HG02798 (cell line): ENCODE measurements around the gene NR1H2.
"Not testable (repeated sequence)": the region's sequence is repeated elsewhere in the genome, so short reads cannot be mapped to it uniquely, and the experiment has no call there.

Source experiments
- ATAC-seq: cut with Tn5 transposase; IDR thresholded peaks from one replicate; pipeline ENCODE4 v1.9.1; 2021; ENCODE audit warnings: mild to moderate bottlenecking; ENCODE audit not compliant: unreplicated experiment, poor library complexity

NR1H2 gene

DNA sequence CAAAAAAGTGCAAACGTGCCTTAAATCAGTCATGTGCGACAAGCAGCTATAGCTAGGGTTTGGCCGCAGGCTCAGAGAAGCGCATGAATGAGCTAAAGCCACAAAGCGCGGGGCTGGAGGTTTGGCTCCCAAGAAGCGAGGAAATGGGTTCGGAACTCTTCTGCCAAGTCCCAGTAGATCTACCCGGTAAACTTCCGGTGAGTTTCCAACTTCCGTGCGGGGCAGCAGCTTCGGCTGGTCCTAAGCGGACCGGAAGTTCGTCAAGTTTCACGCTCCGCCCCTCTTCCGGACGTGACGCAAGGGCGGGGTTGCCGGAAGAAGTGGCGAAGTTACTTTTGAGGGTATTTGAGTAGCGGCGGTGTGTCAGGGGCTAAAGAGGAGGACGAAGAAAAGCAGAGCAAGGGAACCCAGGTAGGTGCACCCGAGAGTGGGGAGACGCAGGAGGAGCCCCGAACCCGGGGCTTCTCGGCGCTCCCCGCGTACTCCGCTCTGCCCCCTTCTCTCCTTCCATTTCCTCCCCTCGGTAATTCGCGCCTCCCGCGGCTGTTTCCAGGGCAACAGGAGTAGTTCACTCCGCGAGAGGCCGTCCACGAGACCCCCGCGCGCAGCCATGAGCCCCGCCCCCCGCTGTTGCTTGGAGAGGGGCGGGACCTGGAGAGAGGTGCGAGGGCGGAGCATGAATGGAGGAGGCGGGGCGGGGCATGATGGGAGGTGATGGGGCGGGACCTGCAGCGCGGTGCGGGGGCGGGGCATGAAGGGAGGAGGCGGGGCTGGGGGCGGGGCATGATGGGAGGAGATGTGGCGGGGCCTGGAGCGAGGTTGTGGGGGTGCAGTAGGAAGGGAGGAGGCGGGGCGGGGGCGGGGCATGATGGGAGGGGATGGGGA is at the start of gene NR1H2:
Gene NR1H2, plus strand, starts transcription at position 292 of the 885 bp plus-strand sequence. CDS start 1,149 bp downstream, outside the sequence.
- peak; percentile 92 for ATAC-seq

DNA sequence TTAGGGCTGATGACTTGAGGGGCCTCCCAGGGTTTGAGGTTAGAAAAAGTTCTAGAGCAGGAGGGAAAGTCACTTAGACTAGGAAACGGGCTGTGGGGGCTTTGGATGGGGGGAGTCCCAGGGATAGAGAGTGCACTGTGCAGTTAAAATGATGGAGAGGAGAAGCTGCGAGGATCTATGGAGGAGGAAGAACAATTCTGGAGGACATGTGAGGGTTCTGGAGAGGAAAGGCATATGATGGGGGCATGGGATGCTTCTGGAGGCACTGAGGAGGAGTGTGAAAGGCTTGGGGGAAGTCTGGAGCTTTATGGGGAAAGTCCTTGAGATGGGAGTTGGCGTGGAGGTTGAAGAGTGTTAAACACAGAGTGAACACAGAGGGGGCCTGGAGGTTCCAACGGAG is 49.2 kb upstream of the NR1H2 start:
- ATAC-seq: no peak

DNA sequence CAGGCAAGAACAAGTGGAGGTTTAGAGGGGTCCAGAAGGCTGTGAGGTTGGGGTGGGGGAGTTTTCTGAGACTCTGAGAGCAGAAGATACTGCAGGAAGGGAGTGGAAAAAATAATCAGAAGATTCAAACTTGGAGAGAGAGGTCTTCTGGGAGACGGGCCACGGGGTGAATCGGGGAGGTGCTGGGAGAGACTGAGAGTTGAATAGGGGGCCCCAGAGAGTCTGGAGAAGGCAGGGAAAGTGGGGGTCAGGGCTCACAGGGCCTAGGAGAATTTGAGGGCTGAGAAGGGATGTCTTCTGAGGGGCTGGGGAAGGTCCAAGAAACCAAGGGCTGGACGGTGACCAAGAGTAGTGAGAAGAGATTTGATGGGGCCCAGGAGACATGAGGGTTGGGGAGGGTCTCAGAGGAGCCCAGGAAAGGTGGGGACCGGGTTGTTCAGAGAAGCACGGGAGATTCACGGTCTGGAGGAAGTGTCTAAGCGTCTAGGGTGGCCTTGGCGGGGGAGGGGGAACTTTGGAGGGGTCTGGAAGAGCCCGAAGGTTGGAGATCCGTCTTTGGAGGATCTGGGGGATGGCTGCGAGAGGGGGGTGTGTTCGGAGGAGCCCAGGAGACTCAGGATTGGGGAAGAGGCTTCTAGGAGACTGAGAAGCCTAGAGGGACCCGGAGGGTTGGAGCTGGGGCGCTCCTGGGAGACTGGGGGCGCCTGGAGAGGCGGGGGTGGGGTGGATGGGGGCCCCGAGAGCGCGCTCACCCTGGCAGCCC is 48.6 kb upstream of the NR1H2 start:
- no peak for ATAC-seq

DNA sequence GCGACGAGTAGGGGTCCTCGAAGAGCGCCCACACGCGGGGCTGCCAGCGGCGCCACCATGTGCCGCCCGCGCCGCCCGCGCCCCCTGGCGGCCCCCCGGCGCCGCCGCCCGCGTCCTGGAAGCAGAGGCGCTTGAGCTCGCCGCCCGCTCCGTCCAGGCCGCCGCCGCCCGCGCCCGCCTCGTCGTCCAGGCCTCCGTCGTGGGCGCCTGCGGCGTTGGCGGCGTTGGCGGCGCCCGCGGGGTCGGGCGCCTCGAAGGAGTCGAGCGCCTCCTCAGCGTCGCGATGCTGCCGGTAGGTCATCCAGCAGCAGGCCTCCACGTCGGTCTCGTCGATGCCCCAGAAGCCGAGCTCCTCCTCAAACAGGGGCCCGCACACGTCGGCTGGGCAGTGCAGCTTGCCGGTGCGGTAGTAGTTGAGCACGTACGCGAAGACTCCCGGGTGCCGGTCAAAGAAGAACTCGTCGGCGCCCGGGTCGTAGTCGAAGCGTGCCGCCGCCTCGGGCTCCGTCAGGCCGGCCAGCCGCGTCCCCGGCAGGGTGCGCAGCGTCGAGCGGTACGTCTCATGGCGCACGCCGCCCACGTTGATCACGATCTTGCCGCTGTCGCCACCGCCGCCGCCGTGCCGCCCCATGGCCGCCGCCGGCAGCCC is 47.9 kb upstream of the NR1H2 start:
- ATAC-seq: no peak

DNA sequence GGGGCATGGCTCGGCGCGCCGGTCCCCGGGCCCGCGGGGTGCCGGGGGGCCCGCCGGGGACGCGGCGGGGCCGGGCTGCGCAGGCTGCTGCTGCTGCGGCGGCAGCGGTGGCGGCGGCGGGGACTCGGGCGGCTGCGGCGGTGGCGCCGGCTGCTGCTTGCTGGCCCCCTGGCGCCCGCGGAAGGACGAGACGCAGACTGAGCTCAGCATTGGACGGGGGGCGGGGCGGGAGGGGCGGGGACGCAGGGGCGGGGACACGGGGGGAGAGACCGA is 47.4 kb upstream of the NR1H2 start:
- peak; percentile 21 for ATAC-seq

DNA sequence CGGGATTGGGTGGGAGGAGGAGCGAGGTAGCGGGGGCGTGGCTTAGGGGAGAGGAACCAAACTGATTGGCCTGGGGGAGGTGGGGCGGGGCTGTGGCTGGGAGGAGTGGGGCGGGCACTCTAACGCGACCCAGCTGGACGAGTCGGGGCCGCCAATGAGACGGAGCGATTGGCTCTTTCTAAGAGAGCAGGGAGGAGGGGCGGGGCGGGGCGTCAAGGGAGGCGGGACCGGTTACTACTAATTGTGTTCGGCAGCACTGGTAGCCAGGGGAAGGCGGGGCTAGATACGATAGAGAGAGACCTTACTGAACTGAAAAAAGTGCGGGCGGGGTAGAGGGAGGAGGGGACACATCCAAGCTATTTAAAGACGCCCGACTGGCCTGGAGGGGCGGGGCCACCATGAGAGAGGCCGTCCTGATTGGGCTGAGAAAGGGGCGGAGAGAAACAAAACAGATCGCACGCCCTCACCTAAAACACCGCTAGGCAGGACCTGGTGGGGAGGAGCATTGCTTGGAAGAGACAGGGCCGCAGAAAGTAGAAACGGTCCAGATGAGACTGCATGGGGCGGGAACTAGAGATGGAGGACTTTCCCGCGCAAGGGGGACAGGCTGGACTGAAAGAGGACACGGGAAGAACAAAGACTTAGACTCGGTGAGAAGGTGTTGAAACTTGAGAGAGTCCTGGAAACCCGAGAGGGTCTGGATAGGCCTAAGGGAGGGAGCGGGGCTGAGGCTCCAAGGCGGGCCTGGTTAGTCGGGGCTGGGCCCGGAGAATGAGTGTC is 46.9 kb upstream of the NR1H2 start, which contains the start of gene KCNC3:
Gene KCNC3, minus strand, starts transcription at position 232 of the 780 bp plus-strand sequence. CDS start 295 bp downstream, outside the sequence.
- peak; percentile 54 for ATAC-seq

DNA sequence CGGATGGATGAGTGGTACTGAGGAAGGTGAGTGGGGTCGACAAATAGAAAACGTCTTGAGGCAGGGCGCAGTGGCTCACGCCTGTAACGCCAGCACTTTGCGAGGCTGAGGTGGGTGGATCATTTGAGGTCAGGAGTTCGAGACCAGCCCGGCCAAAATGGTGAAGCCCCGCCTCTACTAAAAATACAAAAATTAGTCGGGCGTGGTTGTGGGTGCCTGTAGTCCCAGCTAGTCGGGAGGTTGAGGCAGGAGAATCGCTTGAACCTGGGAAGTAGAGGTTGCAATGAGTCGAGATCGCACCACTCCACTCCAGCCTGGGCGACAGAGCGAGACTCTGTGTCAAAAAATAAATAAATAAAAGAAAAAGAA is 46.3 kb upstream of the NR1H2 start:
- ATAC-seq: not testable (repeated sequence)

DNA sequence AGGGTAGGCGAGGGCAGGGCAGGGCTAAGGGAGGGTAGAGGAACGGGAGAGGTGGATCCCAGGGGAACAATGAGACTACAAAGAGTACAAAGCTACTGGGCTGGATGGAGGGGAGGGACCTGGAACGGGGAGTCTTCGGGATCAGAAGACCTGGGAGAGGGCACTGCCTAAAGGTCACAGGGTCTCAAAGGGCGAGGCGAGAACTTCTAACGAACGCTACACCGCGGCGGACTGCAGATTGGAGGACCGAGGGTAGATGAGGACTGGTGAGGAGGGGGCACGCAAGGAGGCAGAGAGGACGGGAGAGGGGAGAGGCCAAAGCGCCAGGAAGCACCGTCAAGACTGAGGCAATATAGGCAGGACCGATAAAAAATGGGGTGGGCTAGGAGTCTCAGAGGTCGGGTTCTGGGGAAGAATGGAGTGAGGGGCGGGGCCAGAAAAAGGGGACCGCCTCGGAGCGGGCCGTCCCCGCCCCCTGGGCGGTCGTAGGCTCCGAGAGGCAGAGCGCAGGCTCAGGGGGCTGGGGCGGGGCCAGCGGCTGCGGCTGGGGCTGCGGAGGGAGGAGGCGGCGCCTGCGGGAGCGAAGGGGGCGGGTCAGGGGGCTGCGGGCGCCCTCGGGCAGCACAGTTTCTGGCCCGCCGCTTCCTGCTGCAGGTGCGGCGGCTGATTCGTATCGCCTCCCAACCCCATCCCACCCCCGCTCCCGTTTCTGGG is 45.7 kb upstream of the NR1H2 start:
- peak; percentile 33 for ATAC-seq

DNA sequence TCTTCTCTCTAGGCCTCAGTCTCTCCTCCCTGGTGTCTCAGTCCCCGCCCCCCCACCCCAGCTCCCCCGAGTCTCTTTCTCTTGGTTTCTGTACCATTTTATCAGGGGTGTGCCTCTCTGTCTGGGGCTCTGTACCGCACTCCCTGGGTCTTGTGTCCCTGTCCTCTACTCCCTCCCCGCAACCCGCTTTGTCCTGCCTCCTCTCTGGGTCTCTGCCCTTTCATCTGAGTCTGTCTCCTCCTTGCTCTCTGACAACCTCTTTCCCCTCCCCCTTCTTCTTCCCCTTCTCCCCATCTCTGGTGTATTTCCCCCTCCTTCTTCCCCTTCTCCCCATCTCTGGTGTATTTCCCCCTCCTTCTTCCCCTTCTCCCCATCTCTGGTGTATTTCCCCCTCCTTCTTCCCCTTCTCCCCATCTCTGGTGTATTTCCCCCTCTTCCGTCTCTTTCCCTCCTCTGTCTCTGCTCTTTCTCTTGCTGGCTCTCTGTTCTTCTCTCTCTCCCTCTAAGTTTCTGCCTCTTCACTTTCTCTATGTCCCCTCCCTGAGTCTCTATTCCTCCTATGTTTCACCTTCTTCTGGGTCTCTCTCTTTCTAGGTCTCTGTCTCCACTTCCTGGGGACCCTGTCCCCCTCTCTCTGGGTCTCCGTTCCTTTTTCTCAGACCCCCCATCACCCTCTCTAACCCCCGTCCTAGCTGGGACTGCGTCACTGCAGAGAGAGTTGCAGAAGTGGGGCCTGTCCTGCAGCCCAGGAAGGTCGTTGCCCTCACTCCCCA is 44.9 kb upstream of the NR1H2 start:
- no peak for ATAC-seq

DNA sequence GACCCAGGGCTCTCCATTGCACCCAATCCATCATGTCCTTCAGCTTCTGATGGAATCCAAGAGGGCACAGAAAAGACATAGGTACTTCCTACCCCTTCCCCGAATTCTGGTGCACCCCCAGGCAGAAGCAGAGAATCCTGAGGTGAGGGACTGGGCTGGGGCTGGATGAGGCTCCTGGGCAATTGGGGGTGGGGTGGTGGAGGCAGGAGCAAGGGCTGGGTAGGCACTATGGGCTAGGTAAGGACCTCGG is 44.3 kb upstream of the NR1H2 start:
- no peak for ATAC-seq

DNA sequence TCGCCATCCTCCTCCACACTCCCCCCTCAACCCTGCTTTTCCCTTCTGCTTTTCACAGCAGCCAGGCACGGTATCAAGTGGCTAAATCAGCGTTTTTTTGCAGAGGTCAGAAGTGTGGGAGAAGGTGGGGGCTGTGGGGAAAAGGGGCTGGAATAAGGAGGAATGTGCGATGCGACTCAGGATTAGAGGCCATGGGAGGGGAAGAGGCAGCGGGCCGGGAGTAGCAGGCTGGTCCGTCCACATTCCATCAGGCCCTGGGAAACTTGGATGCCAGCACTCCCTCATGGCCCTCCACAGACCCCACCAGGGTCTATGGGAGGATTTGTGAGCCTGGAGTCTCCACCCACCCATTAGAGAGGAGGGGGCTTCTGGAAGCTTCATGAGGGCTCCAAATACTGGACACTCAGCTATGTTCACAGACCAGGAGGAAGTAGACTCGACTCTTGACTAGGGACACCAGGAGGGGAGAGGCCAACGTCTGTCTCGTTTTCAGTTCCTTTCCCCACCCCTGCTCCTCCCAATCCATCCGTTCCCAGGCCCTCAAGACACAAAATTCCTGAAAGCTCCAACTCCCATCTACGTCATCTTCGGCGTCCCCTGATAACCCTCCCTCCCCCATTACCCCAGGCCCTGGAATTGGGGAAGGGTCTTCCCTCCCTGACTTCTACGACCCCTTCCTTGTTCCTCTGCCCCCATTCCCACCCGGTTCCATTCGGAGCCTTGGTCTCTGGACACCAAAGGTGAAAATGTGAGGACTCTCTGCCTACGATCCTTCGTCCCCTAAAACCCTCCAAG is 43.8 kb upstream of the NR1H2 start:
- no peak for ATAC-seq

DNA sequence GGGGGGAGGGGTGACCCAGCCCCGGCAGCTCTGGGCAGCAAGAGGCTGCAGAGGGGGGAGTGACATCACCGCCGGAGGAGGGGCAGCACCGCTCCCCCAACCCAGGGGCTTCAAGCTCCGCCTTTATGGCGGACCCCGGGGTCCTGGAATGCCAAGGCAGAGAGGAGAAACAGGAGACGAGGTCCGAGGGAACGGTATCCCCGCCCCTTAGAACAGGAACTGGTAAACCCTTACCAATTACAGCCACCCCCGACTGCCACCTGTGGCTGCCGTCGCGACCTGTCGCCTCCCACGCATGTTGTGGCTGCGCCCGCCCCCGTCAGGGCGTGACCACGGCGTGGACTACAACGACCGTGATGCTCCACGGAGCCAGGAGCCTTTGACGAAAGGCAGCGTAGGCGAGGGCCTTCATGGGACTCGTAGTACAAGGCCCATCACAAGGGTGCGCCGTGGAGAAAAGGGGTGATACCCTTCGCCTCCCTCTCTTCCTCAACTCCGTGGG is 43.0 kb upstream of the NR1H2 start:
- peak; percentile 53 for ATAC-seq

DNA sequence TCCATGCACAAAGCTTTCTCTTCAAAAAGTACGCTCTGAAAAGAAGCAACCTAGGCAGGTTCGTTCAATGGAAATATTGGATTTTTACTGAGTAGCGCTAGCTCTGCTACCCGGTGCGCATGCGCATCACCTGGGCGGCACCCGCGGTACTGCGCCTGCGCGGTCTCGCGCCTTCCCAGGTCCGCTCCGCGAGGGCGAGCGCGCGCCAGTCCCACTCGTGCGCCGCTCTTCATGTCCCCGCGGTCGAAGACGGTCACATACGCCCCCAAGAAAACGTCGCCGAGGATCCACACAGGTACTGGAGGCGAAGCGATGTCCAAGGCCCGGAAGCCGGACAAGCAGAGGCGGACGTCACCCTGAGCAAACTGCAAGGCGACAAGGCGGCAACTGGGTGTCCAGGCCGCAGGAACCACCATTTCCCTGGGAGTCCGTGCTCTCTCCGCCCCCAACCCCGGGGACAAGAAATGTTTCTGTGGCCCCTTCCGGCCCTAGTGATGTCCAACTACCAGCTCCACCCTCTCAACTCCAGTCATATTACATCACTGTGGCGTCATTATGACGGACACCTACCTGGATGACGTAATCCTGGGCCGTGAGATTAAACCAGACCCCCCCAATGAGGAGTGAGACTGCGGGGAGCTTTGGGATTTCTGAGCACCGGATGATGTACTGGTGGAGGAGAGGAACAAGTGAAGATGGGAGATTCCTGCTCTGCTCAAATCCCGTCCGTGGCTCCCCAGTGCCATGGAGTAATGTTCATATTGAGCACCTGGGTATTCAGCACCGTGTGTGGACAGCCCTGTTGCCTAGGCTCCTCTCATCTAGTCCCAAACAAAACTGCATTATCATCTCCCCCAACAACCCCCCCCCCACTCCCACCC is 42.3 kb upstream of the NR1H2 start:
- peak; percentile 30 for ATAC-seq

DNA sequence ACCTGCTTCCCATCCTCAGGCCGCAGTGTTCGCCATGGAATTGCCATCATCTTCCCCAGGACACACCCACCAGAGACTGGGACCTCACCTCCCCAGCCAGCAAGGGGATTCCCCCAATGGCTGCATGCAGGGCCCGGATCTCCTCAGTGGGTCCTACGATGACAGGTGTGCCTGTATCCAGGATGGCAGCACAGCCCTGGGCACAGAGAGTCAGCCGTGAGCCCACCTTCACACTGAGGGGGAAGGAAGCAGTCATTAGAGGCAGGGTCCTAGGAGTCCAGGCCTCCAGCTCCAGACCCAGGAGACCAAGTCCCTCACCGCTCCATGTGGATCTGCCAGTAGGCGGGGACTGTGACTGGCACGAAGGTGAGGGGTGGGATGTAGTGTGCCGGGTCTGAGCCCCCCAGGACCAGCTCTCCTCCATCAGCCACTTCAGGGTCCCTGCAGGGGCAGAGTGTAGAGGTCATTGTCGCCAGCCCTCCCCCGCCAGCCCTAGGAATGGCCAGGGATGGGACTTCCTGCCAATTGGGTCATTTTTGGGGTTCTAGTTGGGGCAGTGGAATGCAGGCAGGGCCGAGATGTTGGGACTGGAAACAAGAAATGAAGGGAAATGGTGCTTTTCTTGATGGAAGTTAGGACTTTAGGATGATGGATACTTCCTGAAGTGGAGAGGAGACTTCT is 41.4 kb upstream of the NR1H2 start:
- ATAC-seq: no peak

DNA sequence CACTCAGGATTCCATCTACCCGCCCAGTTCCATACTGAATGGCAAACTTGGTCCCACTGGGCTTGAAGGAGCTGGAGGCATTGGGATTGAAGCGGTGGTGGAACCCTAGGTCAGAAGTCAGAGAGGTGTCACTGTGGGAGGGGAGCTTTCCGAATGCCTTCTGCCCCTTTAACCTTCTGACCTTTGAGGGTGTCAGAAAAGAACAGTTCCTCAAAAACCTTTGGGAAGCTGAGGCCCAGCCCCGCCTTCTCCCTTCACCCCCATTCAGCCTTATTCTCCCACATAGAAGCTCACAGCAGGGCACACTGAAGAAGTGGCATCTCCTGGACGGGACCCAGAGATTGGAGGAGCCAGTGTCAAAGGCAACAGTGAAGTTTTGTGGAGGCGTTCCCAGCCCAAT is 39.2 kb upstream of the NR1H2 start:
- not testable (repeated sequence) for ATAC-seq

DNA sequence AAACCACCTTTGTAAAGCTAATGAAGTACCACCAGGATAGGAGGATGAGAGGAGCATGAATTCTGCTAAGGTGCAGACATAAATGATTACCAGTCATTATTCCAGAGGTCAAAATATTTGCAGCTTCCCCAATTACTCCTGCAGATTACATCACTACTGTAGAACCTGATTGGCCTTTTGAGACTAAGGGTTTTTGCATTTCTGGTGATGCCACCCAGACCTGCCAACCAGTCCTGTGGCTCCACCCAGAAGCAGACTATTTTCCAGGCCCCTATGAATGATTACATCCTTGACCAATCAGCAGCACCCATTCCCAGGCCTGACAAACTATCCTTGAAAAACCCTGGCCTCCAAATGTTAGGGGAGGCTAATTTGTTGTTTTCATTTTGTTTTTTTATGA is 35.9 kb upstream of the NR1H2 start:
- no peak for ATAC-seq

DNA sequence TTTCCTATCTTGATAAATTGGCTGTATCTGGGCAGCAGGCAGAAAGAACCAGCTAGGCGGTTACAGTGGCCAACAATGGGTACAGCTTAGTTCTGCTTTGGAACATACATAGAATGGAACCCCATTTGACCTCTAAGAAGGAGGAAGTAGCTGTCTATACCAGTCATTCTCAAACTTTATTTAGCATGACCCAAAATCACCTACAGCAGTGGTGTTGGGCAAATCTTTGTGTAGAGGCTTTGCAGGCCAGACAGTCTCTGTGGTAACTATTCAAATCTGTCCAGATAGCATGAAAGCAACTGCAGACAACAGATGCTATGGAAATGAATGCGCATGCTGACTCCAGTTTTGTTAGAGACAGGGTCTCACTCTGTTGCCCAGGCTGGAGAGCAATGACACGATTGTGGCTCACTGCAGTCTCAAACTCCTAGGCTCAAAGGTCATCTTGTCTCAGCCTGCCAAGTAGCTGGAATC is 35.1 kb upstream of the NR1H2 start:
- peak; percentile 62 for ATAC-seq
